Suppressor macrophage treated with lipopolysaccharide for 1 hour (primary cell): ENCODE results near the gene IRF9.

Source experiments
- DNase-seq, 3 donors: peaks; one replicate each; pipeline ENCODE4 v3.0.0-alpha.2; 2020 to 2022

Gene IRF9

GRCh38 chr14:24149302-24149969, 11.6 kb upstream of the IRF9 start:
- no peak for DNase-seq

GRCh38 chr14:24150061-24150460, 11.0 kb upstream of the IRF9 start:
- no peak for DNase-seq

GRCh38 chr14:24150567-24150966, 10.5 kb upstream of the IRF9 start:
- no peak for DNase-seq

DNA sequence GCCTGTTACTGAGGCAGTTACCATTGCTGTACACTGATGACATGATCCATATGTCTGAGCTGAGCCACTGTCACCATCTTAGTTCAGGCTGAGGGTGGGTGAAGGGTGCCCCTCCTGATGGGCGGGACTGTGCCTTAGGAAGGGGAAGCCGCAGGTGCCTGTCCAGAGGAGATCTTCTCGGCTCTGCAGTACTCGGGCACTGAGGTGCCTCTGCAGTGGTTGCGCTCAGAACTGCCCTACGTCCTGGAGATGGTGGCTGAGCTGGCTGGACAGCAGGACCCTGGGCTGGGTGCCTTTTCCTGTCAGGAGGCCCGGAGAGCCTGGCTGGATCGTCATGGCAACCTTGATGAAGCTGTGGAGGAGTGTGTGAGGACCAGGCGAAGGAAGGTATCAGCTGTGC, 10.1 kb upstream of the IRF9 start:
- no peak for DNase-seq

DNA sequence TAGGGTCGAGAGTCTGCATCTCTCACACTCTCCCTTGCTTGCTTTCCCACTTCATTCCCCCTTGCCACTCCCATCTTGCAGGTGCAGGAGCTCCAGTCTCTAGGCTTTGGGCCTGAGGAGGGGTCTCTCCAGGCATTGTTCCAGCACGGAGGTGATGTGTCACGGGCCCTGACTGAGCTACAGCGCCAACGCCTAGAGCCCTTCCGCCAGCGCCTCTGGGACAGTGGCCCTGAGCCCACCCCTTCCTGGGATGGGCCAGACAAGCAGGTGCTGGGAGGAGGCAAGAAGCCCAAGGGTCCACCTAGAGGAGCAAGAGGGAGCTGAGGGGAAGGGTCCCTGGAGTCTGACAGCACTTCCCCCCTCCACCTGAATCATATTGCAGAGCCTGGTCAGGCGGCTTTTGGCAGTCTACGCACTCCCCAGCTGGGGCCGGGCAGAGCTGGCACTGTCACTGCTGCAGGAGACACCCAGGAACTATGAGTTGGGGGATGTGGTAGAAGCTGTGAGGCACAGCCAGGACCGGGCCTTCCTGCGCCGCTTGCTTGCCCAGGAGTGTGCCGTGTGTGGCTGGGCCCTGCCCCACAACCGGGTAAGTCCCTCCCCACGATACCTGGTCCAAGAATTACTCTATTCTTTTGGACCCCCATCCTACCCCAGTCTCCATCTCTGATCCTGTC, 9.5 kb upstream of the IRF9 start:
- DNase-seq: no peak

- no peak for DNase-seq
Observed at GRCh38 chr14:24155100-24155499, 6.0 kb upstream of the IRF9 start.

DNA sequence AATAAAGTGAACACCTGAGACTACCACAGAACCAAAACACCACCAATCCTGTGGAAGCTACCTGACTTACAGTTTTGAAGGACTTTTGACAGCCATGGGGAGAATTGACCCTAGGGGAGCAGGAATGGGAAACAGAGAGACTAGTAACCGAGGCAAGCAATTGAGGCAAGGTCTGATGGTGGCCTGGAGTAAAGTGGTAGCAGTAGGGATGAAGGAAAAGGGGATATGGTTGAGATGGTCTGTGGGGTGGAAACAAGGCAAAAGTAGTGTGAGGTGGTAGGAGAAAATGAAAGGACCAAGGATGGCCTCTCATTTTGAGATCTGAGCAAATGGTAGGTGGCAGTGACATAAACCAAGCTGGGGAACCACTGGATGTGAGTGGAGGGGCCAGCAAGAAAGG, 4.2 kb upstream of the IRF9 start:
- DNase-seq: no peak

GRCh38 chr14:24157331-24157730, 3.7 kb upstream of the IRF9 start:
- no peak for DNase-seq

- no peak for DNase-seq
Observed at GRCh38 chr14:24159777-24160498, 1.1 kb upstream of the IRF9 start.

GRCh38 chr14:24160499-24160849, 591 bp upstream of the IRF9 start:
- no peak for DNase-seq

GRCh38 chr14:24162093-24162492, 1.0 kb downstream of the IRF9 start:
- peak in 1 of 3 donors; percentile 24 for DNase-seq

DNA sequence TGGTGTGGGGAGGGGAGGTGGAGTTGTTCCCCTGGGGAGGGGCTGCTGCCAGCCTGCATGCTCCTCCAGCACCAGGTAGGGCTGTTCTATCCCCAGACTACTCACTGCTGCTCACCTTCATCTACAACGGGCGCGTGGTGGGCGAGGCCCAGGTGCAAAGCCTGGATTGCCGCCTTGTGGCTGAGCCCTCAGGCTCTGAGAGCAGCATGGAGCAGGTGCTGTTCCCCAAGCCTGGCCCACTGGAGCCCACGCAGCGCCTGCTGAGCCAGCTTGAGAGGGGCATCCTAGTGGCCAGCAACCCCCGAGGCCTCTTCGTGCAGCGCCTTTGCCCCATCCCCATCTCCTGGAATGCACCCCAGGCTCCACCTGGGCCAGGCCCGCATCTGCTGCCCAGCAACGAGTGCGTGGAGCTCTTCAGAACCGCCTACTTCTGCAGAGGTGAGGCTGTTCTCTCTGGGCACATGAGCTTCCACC, 3.5 kb downstream of the IRF9 start:
- no peak for DNase-seq

DNA sequence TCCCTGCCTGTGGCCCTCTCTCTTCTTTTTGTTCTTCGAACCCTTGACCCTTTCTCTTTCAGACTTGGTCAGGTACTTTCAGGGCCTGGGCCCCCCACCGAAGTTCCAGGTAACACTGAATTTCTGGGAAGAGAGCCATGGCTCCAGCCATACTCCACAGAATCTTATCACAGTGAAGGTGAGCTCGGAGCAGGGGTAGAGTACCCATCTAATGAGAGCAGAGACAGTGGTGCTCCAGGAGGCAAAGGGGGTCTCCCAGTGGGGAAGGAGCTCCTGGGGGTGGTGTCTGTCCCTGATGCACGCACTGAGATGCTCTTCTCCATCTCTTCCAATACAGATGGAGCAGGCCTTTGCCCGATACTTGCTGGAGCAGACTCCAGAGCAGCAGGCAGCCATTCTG, 4.7 kb downstream of the IRF9 start:
- DNase-seq: no peak

DNA sequence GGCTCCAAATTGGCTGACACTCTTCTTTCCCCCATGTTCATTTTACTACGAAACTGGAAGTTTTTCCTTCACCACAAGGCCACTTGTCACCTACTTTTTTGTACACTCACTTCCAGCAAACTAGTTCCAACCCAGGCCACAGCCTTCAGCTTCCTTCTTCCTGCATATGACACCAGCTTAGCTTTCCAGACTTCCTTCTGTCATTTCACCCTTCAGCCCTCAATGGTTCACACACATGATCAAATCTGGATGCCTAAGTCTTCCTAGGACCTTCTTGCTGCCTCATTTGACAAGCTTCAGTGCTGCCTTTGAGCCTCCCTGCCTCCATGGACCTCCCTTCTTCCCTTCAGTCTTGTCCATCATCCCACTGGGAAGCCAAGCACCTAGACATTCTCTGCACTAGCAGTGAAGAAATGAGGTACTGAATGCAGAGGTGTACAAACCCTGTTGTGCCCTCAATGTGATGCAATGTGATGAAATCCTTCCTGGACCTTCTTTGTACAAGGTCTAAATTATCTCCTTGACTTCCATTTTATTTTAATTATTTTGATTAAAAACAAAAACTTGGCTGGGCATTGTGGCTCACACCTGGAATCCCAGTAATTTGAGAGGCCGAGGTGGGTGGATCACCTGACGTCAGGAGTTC, 6.5 kb downstream of the IRF9 start:
- peak; percentile 59 to 74 (median 72) for DNase-seq

- DNase-seq: peak in 2 of 3 donors; percentile 20 to 36
Observed at GRCh38 chr14:24171422-24172260, 10.6 kb downstream of the IRF9 start, which contains the start of gene REC8. Gene REC8 (plus strand): TSS chr14:24172080. CDS start chr14:24172553, 473 bp downstream.

DNA sequence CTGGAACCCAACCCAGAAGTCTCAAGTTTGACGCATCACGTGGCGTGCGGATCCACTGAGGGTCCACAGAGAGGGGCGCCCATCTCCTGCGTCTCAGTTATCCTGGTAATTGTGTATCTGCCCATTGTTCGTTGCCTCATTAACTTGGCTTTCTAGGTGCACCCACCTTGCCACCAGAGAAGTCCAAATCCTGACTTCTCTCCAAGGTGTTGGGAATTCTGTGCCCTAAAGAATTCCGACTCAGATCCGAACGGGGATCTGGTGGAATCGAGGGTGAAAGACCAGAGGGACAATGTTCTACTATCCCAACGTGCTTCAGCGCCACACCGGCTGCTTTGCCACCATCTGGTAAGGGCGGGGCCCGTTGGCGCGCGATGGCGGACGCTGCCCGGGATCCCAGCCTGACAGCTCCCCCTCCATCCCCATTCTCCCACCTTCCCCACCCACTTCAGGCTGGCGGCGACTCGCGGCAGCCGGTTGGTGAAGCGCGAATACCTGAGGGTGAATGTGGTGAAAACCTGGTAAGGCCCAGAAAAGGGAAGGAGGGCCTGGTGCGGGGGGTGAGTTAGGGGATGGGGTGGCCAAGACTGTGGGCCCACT, 11.3 kb downstream of the IRF9 start:
- DNase-seq: no peak

GRCh38 chr14:24172871-24173281, 11.8 kb downstream of the IRF9 start:
- no peak for DNase-seq

GRCh38 chr14:24176599-24176998, 15.5 kb downstream of the IRF9 start:
- DNase-seq: no peak

GRCh38 chr14:24177041-24177825, 16.2 kb downstream of the IRF9 start:
- DNase-seq: no peak

DNA sequence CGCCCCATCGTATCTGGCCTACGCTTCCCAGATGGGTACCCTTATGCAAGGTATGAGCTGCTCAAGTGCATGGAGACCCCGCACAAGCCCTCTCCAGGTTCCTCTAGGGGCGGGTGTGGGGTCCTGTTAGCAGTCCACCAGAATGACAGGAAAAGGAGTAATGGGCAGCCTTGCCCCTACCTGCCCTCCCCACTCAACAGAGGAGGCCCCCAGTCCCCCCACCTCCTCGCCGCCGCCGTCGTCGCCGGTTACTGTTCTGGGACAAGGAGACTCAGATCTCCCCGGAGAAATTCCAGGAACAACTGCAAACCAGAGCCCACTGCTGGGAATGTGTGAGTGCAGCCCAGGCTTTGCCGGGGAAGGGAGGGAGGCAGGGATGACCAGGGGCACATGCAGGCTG, 16.8 kb downstream of the IRF9 start:
- no peak for DNase-seq
